ENCODE data around the gene PSMD9.

DNA sequence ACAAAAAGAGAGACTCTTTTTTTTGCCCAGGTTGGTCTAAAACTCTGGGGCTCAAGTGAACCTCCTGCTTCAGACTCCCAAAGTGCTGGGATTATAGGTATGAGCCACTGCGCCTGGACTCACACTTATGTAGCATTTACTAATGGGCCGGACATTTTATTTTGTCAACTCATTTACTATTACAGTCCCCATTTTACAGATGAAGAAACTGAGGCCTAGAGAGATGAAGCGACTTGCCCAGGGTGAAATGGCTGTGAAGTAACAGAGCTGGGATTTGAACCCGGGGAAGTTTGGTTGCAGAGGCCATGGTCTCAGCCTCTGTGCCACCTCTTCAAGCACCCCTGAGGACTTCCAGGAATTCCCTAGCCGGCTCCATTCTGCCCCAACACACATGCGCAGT is 39.4 kb upstream of the PSMD9 start:
- TF ChIP-seq YY1 (IDR thresholded peaks at IDR 0.05; ENCODE audit: low read depth, low read length), result no peak
- TF ChIP-seq POLR2AphosphoS5 (IDR thresholded peaks at IDR 0.05; ENCODE audit: low read length), result no peak
- no peak for TF ChIP-seq CREB1 (IDR thresholded peaks at IDR 0.05; ENCODE audit: low read depth)
- TF ChIP-seq, protein P1, sequence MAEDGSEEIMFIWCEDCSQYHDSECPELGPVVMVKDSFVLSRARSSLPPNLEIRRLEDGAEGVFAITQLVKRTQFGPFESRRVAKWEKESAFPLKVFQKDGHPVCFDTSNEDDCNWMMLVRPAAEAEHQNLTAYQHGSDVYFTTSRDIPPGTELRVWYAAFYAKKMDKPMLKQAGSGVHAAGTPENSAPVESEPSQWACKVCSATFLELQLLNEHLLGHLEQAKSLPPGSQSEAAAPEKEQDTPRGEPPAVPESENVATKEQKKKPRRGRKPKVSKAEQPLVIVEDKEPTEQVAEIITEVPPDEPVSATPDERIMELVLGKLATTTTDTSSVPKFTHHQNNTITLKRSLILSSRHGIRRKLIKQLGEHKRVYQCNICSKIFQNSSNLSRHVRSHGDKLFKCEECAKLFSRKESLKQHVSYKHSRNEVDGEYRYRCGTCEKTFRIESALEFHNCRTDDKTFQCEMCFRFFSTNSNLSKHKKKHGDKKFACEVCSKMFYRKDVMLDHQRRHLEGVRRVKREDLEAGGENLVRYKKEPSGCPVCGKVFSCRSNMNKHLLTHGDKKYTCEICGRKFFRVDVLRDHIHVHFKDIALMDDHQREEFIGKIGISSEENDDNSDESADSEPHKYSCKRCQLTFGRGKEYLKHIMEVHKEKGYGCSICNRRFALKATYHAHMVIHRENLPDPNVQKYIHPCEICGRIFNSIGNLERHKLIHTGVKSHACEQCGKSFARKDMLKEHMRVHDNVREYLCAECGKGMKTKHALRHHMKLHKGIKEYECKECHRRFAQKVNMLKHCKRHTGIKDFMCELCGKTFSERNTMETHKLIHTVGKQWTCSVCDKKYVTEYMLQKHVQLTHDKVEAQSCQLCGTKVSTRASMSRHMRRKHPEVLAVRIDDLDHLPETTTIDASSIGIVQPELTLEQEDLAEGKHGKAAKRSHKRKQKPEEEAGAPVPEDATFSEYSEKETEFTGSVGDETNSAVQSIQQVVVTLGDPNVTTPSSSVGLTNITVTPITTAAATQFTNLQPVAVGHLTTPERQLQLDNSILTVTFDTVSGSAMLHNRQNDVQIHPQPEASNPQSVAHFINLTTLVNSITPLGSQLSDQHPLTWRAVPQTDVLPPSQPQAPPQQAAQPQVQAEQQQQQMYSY (CRISPR knock-in tag; IDR thresholded peaks at IDR 0.05), result no peak
- TF ChIP-seq SIN3A (IDR thresholded peaks at IDR 0.05; ENCODE audit: low read depth, low read length), result no peak
- no peak for TF ChIP-seq RBBP5 (conservative IDR thresholded peaks at IDR 0.05)

All from GM12878 (cell line).